ENCODE results near the gene TTC17.

DNA sequence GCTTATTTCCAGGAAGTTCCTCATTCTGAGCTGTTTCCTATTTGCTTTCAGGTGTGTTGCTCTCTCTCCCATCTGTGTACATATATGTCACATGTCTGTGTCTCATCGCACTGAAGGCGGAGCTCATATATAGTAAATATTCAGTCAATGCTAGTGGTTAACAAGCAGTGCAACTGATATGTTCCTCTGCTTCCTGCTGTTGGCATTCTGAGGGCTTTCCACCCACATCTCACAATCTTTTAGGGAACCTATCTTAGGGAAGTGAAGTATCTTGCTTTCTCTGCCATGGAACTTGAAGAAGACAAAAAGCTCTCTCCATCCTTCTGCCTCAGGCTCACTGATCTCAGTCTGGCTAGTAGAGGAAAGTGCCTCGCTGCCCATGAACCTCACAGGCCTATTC, 139.8 kb downstream of the TTC17 start:
- TF ChIP-seq POLR2AphosphoS5 (IDR thresholded peaks at IDR 0.05) (no peak), POLR2A (IDR thresholded peaks at IDR 0.05) (no peak), EP300 (IDR thresholded peaks at IDR 0.05) (no peak)
- TF ChIP-seq, protein P1, sequence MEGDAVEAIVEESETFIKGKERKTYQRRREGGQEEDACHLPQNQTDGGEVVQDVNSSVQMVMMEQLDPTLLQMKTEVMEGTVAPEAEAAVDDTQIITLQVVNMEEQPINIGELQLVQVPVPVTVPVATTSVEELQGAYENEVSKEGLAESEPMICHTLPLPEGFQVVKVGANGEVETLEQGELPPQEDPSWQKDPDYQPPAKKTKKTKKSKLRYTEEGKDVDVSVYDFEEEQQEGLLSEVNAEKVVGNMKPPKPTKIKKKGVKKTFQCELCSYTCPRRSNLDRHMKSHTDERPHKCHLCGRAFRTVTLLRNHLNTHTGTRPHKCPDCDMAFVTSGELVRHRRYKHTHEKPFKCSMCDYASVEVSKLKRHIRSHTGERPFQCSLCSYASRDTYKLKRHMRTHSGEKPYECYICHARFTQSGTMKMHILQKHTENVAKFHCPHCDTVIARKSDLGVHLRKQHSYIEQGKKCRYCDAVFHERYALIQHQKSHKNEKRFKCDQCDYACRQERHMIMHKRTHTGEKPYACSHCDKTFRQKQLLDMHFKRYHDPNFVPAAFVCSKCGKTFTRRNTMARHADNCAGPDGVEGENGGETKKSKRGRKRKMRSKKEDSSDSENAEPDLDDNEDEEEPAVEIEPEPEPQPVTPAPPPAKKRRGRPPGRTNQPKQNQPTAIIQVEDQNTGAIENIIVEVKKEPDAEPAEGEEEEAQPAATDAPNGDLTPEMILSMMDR (IDR thresholded peaks at IDR 0.05) = no peak
